HG03439 (cell line): ENCODE measurements around the gene JADE3.

Source experiments
- ATAC-seq: cut with Tn5 transposase; IDR thresholded peaks from one replicate; pipeline ENCODE4 v1.9.1; 2021; ENCODE audit warnings: mild to moderate bottlenecking, moderate library complexity; ENCODE audit not compliant: unreplicated experiment

JADE3 gene

GRCh38 chrX:46992070-46992469 is 79.8 kb downstream of the JADE3 start:
- no peak for ATAC-seq

- ATAC-seq = no peak
These were observed 81.9 kb downstream of the JADE3 start for GRCh38 chrX:46994096-46994495.

- ATAC-seq = no peak
These were observed 99.9 kb downstream of the JADE3 start for GRCh38 chrX:47012131-47012530.

GRCh38 chrX:47026198-47026597 is 114.0 kb downstream of the JADE3 start:
- ATAC-seq = no peak

- ATAC-seq = no peak
These were observed 118.1 kb downstream of the JADE3 start for GRCh38 chrX:47030339-47030738.

- no peak for ATAC-seq
These were observed 135.8 kb downstream of the JADE3 start for GRCh38 chrX:47047989-47048388.

GRCh38 chrX:47059142-47059874 is 147.1 kb downstream of the JADE3 start:
- no peak for ATAC-seq

GRCh38 chrX:47060708-47061107 is 148.5 kb downstream of the JADE3 start:
- no peak for ATAC-seq

- no peak for ATAC-seq
These were observed 149.2 kb downstream of the JADE3 start for GRCh38 chrX:47061238-47061919.

GRCh38 chrX:47063179-47063578 is 151.0 kb downstream of the JADE3 start:
- ATAC-seq = no peak

- no peak for ATAC-seq
These were observed 156.0 kb downstream of the JADE3 start for GRCh38 chrX:47068214-47068613.

- no peak for ATAC-seq
These were observed 156.5 kb downstream of the JADE3 start for GRCh38 chrX:47068720-47069119.

- no peak for ATAC-seq
These were observed 166.2 kb downstream of the JADE3 start, which contains the start of gene RGN for GRCh38 chrX:47078129-47079043. RGN (plus strand) TSS chrX:47078443; CDS start chrX:47081145, 2,702 bp downstream.

- no peak for ATAC-seq
These were observed 168.1 kb downstream of the JADE3 start for GRCh38 chrX:47080215-47080914.

GRCh38 chrX:47080915-47081236 is 168.7 kb downstream of the JADE3 start:
- ATAC-seq = no peak

GRCh38 chrX:47091149-47091775 is 179.0 kb downstream of the JADE3 start:
- peak; percentile 64 for ATAC-seq

GRCh38 chrX:47093248-47093647 is 181.0 kb downstream of the JADE3 start:
- no peak for ATAC-seq

- ATAC-seq = no peak
These were observed 181.6 kb downstream of the JADE3 start for GRCh38 chrX:47093860-47094259.

- no peak for ATAC-seq
These were observed 184.8 kb downstream of the JADE3 start for GRCh38 chrX:47097018-47097417.

- no peak for ATAC-seq
These were observed 186.3 kb downstream of the JADE3 start for GRCh38 chrX:47098338-47099094.
